Right lobe of liver (tissue), 4 donors: ENCODE data around the gene ACTBL2.

ENCODE experiments used
- CTCF ChIP-seq, 4 donors: fragments of 200-600 bp in 3 of 4; fragments of 450-650 bp in 1 of 4; IDR thresholded peaks; one replicate each; pipeline versions ENCODE4 v1.5.1 to v1.8.0; 2016 to 2022; ENCODE audit warnings: antibody characterized with exemption in 4 of 4, mild to moderate bottlenecking in 2 of 4
- POLR2A ChIP-seq: fragments of 450-650 bp; IDR thresholded peaks from one replicate; pipeline ENCODE4 v1.6.1; 2017; ENCODE audit warnings: antibody characterized with exemption, mild to moderate bottlenecking
- donor health status: DM: no; HTN: no; CAD: no.
- donor health status: DM: no; HTN: no; CAD: no.
- donor health status: DM: no; HTN: yes; CAD: no.

DNA sequence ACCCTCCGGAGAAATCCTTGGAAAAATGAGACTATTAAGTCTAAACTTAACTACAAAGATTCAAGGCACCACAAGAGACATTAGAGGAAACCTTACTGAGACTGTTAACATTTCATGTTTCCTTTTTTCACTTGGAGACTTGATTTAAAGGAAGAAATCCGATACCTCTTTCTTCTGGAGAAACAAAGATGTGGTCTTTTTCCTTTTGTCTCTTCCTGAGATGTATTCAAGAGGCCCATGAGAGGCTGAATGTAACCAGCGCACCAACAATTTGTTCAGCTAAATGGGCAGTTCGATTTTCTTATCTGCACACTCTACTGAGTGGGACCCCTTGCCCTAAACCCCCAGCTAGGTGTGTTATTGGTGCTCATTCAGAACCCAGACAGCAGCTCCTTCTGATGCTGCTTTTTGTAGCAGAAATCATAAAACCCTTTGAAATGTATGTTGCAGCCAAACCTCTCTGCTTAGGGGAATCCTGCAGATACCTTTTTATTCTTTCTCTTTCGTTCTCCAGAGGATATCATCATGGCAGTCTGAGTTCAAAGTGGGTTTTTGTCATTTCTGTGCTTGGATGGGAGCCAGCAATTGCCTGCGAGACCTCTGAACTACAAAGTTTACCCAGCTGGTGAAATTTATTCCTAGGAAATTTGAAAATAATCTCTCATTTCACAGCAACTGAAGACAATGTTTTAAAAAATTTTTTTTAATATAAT, 41.9 kb upstream of the ACTBL2 start:
- no peak for TF ChIP-seq CTCF (IDR thresholded peaks at IDR 0.05)
- TF ChIP-seq POLR2A: no peak
